SH-SY5Y (cell line): ENCODE measurements around the gene KLHL29.

Source experiments
- GATA2 ChIP-seq: IDR thresholded peaks from 2 replicates; pipeline ENCODE4 v1.6.1; 2011; ENCODE audit warnings: mild to moderate bottlenecking, low read depth, low read length
- GATA3 ChIP-seq: IDR thresholded peaks from 2 replicates; pipeline ENCODE4 v1.6.1; 2011; ENCODE audit warnings: low read depth, mild to moderate bottlenecking, low read length, moderate library complexity

DNA sequence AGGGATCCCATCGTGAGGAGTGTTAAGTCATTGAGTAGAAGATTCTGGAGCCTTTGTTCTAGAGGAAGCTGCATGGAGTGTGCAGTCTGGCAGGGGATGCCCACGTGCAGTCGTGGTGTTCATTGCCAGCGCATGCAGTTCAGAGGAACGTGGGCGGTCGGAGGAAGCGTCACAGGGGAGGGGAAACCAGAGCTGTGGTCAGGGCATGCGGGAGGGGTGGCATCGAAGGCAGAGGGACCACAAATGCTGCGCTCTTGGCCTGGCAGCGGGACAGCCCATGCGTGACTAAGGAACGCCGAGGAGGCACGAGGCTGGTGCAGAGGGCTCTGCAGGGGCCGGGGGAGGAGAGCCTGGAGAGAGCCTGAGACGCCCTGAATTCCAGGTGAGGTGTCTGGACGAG is 141.1 kb downstream of the KLHL29 start:
- no peak for TF ChIP-seq GATA2
- TF ChIP-seq GATA3: no peak
